Tibial nerve (tissue), 4 donors: ENCODE results near the gene CHST12.

Source experiments
- EP300 ChIP-seq, 2 donors: sonication (generic); formaldehyde crosslinking; IDR thresholded peaks; one replicate each; pipeline ENCODE4 v1.6.1; 2017; ENCODE audit warnings: antibody characterized with exemption in 2 of 2, mild to moderate bottlenecking in 1 of 2
- POLR2A ChIP-seq, 2 donors: fragments of 450-650 bp; IDR thresholded peaks; one replicate each; pipeline ENCODE4 v1.6.1; 2017; ENCODE audit warnings: antibody characterized with exemption in 2 of 2, mild to moderate bottlenecking in 2 of 2, moderate library complexity in 2 of 2
- TF ChIP-seq, protein P1 (sequence below), 5 experiments: fragments of 200-600 bp in 3 of 5; fragments of 450-650 bp in 2 of 5; sonication (generic) in 3 of 5; IDR thresholded peaks; one replicate each; pipeline ENCODE4 v1.5.1; 2016 to 2019; ENCODE audit warnings: antibody characterized with exemption in 5 of 5, mild to moderate bottlenecking in 3 of 5, moderate library complexity in 2 of 5

DNA sequence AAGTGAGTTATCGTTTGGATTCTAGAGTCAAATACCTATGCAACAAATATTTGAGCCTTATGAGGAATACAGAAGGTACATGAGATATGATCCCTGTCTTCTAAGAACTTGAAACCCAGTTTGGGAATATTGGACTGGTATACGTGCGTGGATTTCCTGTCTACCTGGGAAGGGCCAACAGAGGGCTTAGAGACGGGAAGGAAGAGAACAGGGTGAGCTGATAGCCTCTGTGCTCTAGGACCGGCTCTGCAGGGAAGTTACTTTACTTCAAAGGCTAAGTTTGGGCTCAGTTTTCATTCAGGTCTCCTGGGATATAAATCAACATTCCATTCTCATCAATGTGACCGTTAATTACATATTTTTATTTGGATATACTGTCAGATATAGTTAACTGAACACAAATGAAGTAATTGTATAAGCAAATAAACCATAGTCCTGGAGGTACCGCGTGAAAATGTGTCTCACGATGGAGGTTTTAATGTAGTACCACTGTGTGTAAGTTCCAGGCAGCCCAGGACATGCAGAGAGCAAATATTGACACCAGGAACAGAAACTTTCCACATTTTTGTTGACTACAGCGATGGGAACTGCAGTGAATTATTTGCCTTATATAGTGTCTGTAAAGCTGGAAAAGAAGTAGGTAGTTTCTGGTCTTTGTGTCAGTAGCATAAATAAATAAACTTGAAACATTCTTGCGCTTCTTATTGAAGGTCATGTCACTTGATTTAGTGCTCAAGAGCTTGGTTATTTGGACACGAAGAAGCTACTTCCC, 8.6 kb downstream of the CHST12 start:
- no peak for TF ChIP-seq POLR2A (IDR thresholded peaks at IDR 0.05)
- TF ChIP-seq, protein P1, sequence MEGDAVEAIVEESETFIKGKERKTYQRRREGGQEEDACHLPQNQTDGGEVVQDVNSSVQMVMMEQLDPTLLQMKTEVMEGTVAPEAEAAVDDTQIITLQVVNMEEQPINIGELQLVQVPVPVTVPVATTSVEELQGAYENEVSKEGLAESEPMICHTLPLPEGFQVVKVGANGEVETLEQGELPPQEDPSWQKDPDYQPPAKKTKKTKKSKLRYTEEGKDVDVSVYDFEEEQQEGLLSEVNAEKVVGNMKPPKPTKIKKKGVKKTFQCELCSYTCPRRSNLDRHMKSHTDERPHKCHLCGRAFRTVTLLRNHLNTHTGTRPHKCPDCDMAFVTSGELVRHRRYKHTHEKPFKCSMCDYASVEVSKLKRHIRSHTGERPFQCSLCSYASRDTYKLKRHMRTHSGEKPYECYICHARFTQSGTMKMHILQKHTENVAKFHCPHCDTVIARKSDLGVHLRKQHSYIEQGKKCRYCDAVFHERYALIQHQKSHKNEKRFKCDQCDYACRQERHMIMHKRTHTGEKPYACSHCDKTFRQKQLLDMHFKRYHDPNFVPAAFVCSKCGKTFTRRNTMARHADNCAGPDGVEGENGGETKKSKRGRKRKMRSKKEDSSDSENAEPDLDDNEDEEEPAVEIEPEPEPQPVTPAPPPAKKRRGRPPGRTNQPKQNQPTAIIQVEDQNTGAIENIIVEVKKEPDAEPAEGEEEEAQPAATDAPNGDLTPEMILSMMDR (IDR thresholded peaks at IDR 0.05), result no peak
- no peak for TF ChIP-seq EP300 (IDR thresholded peaks at IDR 0.05)
